ENCODE results near the gene INTS1. TPM values are rescaled to one million over a fixed set of nuclear protein-coding genes. Genes with fewer than 3 reads are reported as not detected.
"Not testable (repeated sequence)": the region's sequence is repeated elsewhere in the genome, so short reads cannot be mapped to it uniquely, and the experiment has no call there.

Gene INTS1
- total RNA-seq, 2 donors from 2014 or later: 66.3 to 72.9 TPM

DNA sequence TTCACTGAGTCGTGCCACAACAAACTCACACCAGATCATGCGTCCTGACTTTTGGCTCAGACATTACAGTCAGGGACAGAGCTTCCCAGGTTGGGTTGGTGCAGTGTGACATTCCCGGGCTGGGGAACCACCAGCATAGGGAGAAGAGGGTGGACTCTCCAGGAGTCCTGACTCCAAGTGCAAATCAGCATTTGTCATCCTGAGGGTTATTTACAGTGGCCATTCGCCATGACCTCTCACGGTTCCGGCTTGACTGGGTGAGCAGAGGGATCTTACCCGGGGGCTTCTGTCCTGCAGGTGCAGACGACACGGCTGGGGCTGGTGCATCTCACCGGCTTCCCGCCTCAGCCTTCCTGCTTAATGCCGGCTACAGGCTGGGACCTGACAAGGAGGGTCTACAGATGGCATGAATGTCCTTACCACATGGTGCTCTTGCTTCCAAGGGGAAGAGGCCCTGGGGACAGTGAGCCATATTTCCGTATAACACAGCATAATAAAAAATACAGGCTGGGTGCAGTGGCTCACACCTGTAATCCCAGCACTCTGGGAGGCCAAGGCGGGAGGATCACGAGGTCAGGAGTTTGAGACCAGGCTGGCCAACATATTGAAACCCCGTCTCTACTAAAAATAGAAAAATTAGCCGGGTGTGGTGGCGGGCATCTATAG lies 12.5 kb upstream of the INTS1 start:
- no peak overlapping the region for H3K27ac ChIP-seq
- intact Hi-C loops (cut with DNase I): no loop called here
- peaks cover 7% of the 10 kb centered on the region for H3K4me1 ChIP-seq
- H3K9me3 ChIP-seq: peaks cover 0 to 3% (median 0%) of the 10 kb centered on the region in 3 donors
- DNase-seq (peak in 2 of 4 donors; percentile 25 to 59), ATAC-seq (peak; percentile 61)
- H3K36me3 ChIP-seq (replicated peaks in 1 of 2; ENCODE audit: insufficient read depth in 1 of 2, low read depth in 2 of 2): no peaks in the 10 kb centered on the region
- H3K4me3 ChIP-seq: no peak overlapping the region
- 57 to 59% methylated on average over 16 to 18 of the region's 18 CpGs for WGBS, 2 donors
- TF ChIP-seq CTCF (IDR thresholded peaks at IDR 0.05): no peak
- TF ChIP-seq POLR2A (IDR thresholded peaks at IDR 0.05): no peak
- H3K27me3 ChIP-seq: no peaks in the 10 kb centered on the region

GRCh38 chr7:1515509-1515967 lies 11.3 kb upstream of the INTS1 start:
- H3K27ac ChIP-seq; H3K4me3 ChIP-seq; DNase-seq; H3K4me1 ChIP-seq; H3K9me3 ChIP-seq; intact Hi-C loops (cut with DNase I); H3K36me3 ChIP-seq (replicated peaks in 1 of 2; ENCODE audit: insufficient read depth in 1 of 2, low read depth in 2 of 2); ATAC-seq; H3K27me3 ChIP-seq: not testable (repeated sequence)
- 72 to 75% methylated on average over 16 to 17 of the region's 17 CpGs for WGBS, 2 donors

DNA sequence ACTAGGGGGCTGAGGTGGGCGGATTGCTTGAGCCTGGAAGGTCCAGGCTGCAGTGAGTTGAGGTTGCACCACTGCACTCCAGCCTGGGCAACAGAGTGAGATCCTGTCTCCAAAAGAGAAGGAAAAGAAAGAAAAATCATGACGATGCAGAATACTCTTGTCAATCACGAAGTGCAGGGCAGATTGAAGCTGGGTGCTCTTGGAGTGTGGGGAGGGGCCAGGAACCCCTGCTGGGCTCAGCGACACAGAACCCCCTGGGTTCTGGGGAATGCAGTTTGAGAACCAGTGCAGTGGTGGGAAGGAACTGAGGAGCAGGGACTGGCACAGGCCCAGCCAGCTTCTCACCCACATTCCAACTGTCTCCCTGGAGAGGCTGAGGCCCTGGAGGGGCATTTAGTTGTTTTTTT lies 10.8 kb upstream of the INTS1 start:
- intact Hi-C loops (cut with DNase I): no loop called here
- ATAC-seq (no peak), DNase-seq (no peak)
- H3K4me3 ChIP-seq: no peak overlapping the region
- H3K27me3 ChIP-seq: no peaks in the 10 kb centered on the region
- peaks cover 0 to 3% (median 0%) of the 10 kb centered on the region in 3 donors for H3K9me3 ChIP-seq
- TF ChIP-seq CTCF (IDR thresholded peaks at IDR 0.05) (no peak), POLR2A (IDR thresholded peaks at IDR 0.05) (no peak)
- no peaks in the 10 kb centered on the region for H3K36me3 ChIP-seq (replicated peaks in 1 of 2; ENCODE audit: insufficient read depth in 1 of 2, low read depth in 2 of 2)
- 62 to 68% methylated on average over 4 of the region's 4 CpGs for WGBS, 2 donors
- peaks cover 7% of the 10 kb centered on the region for H3K4me1 ChIP-seq
- no peak overlapping the region for H3K27ac ChIP-seq

DNA sequence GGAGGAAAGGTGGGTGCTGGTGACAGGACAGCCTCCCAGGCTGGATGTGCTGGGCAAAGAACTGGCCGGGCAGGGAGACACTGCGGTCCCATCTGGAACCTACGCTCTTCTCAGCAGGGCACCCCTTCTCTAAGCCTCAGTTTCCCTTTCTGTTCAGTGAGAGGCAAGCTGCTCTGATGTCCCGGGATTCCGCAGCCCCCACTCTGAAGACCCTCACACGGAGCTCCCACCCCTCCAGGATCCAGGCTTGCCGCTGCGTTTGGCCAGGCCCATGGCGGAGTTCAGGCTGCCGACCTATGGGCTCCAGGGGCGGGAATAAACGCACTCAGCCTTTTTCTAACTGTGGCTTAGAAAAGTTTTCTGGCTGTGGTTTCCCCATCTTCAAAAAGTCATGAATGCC lies 10.2 kb upstream of the INTS1 start:
- H3K4me1 ChIP-seq: peaks cover 7% of the 10 kb centered on the region
- intact Hi-C loops (cut with DNase I): no loop called here
- H3K27me3 ChIP-seq: no peaks in the 10 kb centered on the region
- no peak for ATAC-seq
- WGBS, 2 donors: 77 to 87% methylated on average over 10 to 12 of the region's 12 CpGs
- no peak for TF ChIP-seq CTCF (IDR thresholded peaks at IDR 0.05)
- TF ChIP-seq POLR2A (IDR thresholded peaks at IDR 0.05): no peak
- no peak overlapping the region for H3K27ac ChIP-seq
- no peaks in the 10 kb centered on the region for H3K36me3 ChIP-seq (replicated peaks in 1 of 2; ENCODE audit: insufficient read depth in 1 of 2, low read depth in 2 of 2)
- no peak for DNase-seq
- H3K9me3 ChIP-seq: peaks cover 0 to 3% (median 0%) of the 10 kb centered on the region in 3 donors
- H3K4me3 ChIP-seq: no peak overlapping the region

DNA sequence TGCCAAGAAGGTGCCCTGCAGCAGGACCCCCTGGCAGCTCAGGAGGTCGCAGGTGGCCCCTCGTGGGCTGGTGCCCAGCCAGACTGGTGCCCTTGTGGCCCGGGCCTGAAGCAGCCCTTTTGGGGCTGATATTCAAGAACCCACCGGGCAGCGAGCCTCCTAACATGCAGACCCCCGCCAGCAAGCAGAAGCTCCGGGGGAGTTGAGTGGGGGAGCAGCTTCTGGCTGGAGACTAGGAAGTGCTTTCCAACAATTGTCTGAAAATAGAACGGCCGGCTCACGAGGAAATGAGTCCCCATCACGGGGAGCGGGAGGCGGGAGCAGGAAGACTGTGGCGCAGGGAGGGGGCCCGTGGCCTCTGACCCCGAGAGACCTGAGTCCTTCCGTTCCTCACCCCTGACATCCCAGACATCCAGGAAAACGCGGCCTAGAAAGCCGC lies 9.5 kb upstream of the INTS1 start:
- H3K4me3 ChIP-seq: no peak overlapping the region
- H3K27ac ChIP-seq: peak overlapping the region in 1 of 4 donors; percentile 52
- no peaks in the 10 kb centered on the region for H3K36me3 ChIP-seq (replicated peaks in 1 of 2; ENCODE audit: insufficient read depth in 1 of 2, low read depth in 2 of 2)
- H3K27me3 ChIP-seq: no peaks in the 10 kb centered on the region
- ATAC-seq (no peak), DNase-seq (peak in 1 of 4 donors; percentile 10)
- TF ChIP-seq CTCF (IDR thresholded peaks at IDR 0.05) (no peak), POLR2A (IDR thresholded peaks at IDR 0.05) (no peak)
- 61 to 75% methylated on average over 4 to 20 of the region's 20 CpGs for WGBS, 2 donors
- no peaks in the 10 kb centered on the region for H3K9me3 ChIP-seq
- peaks cover 11% of the 10 kb centered on the region for H3K4me1 ChIP-seq
- intact Hi-C loops (cut with DNase I): no loop called here
